HFFc6 (cell line): ENCODE measurements around the gene MTCL3.
A peak's percentile ranks its signal among the peaks of the same experiment; 100 is the strongest.

Source experiments
- DNase-seq: peaks from one replicate; pipeline ENCODE4 v3.0.0-alpha.2; 2018
- H3K27ac Mint-ChIP-seq: 2 replicates; pipeline ENCODE4 v1.8.0; 2020; ENCODE audit warnings: mild to moderate bottlenecking, mixed read lengths
- H3K27me3 Mint-ChIP-seq: 2 replicates; pipeline ENCODE4 v1.8.0; 2021; ENCODE audit warnings: mild to moderate bottlenecking, moderate library complexity, mixed read lengths; ENCODE audit not compliant: insufficient read depth
- H3K36me3 Mint-ChIP-seq: 2 replicates; pipeline ENCODE4 v1.8.0; 2021; ENCODE audit warnings: low read depth, mixed read lengths
- H3K4me1 Mint-ChIP-seq: 2 replicates; pipeline ENCODE4 v1.8.0; 2020; ENCODE audit warnings: low read depth, mixed read lengths
- H3K4me3 Mint-ChIP-seq: 2 replicates; pipeline ENCODE4 v1.8.0; 2020; ENCODE audit warnings: mild to moderate bottlenecking, moderate library complexity, mixed read lengths
- H3K9me3 Mint-ChIP-seq: 2 replicates; pipeline ENCODE4 v1.8.0; 2020; ENCODE audit warnings: mild to moderate bottlenecking, mixed read lengths
- CTCF ChIP-seq: fragments of 200-600 bp; sonication (generic); IDR thresholded peaks from 2 replicates; pipeline ENCODE4 v1.5.0; 2021; ENCODE audit warnings: antibody characterized with exemption, mild to moderate bottlenecking

MTCL3 gene

GRCh38 chr6:127447780-127448179, 71.4 kb downstream of the MTCL3 start:
- H3K27me3 Mint-ChIP-seq = no peaks in the 10 kb centered on the region
- H3K36me3 Mint-ChIP-seq = no peaks in the 10 kb centered on the region
- DNase-seq = no peak
- no peaks in the 10 kb centered on the region for H3K9me3 Mint-ChIP-seq
- no peak for TF ChIP-seq CTCF
- H3K4me3 Mint-ChIP-seq = no peak overlapping the region
- H3K27ac Mint-ChIP-seq = no peak overlapping the region
- peaks cover 6% of the 10 kb centered on the region; the same call in 1 of the 2 replicates for H3K4me1 Mint-ChIP-seq

GRCh38 chr6:127446356-127446755, 72.8 kb downstream of the MTCL3 start:
- TF ChIP-seq CTCF = no peak
- Mint-ChIP-seq H3K36me3 (no peaks in the 10 kb centered on the region), H3K27me3 (no peaks in the 10 kb centered on the region), H3K27ac (no peak overlapping the region), H3K9me3 (no peaks in the 10 kb centered on the region), H3K4me3 (no peak overlapping the region), H3K4me1 (peaks cover 6% of the 10 kb centered on the region; the same call in 1 of the 2 replicates)
- peak; percentile 15 for DNase-seq

DNA sequence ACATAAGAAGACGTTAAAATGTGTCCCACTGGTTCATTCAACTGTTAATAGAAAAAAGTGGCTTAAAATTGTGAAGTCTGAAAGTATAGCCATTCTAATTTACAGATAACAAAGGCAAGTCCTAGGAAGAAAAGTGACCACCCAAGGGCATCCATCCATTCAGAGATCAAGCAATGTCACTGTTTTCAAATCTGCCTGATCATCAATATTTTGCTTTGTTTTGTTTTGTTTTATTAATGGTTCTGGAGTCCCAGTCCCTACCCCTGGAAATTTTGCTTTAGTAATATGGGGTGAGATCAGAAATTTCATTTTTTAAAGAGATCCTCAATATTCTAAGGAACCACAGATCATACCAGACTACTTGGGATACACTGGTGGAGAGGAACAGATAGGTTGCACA, 77.3 kb downstream of the MTCL3 start:
- no peaks in the 10 kb centered on the region for H3K36me3 Mint-ChIP-seq
- TF ChIP-seq CTCF = no peak
- H3K4me3 Mint-ChIP-seq = no peak overlapping the region
- H3K27me3 Mint-ChIP-seq = no peaks in the 10 kb centered on the region
- peaks cover 6% of the 10 kb centered on the region; the same call in 1 of the 2 replicates for H3K4me1 Mint-ChIP-seq
- DNase-seq = no peak
- no peaks in the 10 kb centered on the region for H3K9me3 Mint-ChIP-seq
- H3K27ac Mint-ChIP-seq = no peak overlapping the region

GRCh38 chr6:127439718-127440117, 79.4 kb downstream of the MTCL3 start:
- H3K4me1 Mint-ChIP-seq = no peaks in the 10 kb centered on the region
- TF ChIP-seq CTCF = no peak
- no peak for DNase-seq
- H3K36me3 Mint-ChIP-seq = no peaks in the 10 kb centered on the region
- H3K27ac Mint-ChIP-seq = no peak overlapping the region
- no peaks in the 10 kb centered on the region for H3K27me3 Mint-ChIP-seq
- no peak overlapping the region for H3K4me3 Mint-ChIP-seq
- no peaks in the 10 kb centered on the region for H3K9me3 Mint-ChIP-seq

GRCh38 chr6:127436578-127437110, 82.5 kb downstream of the MTCL3 start:
- no peaks in the 10 kb centered on the region for H3K36me3 Mint-ChIP-seq
- H3K4me1 Mint-ChIP-seq = no peaks in the 10 kb centered on the region
- no peak overlapping the region for H3K4me3 Mint-ChIP-seq
- H3K27me3 Mint-ChIP-seq = no peaks in the 10 kb centered on the region
- H3K27ac Mint-ChIP-seq = no peak overlapping the region
- H3K9me3 Mint-ChIP-seq = no peaks in the 10 kb centered on the region
- TF ChIP-seq CTCF = no peak
- DNase-seq = no peak
